Esophagus muscularis mucosa (tissue), 4 donors: ENCODE results near the gene ORAI3. TPM values are rescaled to one million over a fixed set of nuclear protein-coding genes. Genes with fewer than 3 reads are reported as not detected.

ENCODE experiments used
- DNase-seq: peaks from one replicate; pipeline ENCODE4 v3.0.0-alpha.2; 2017; ENCODE audit errors: extremely low spot score
- H3K27ac ChIP-seq, 4 donors: fragments of 200-600 bp; sonication (generic); replicated peaks in 1 of 4; 1 replicate in 3 of 4; 2 replicates in 1 of 4; pipeline ENCODE4 v1.5.1; 2016 to 2019; ENCODE audit warnings: mild to moderate bottlenecking in 1 of 4
- H3K27me3 ChIP-seq, 4 donors: fragments of 200-600 bp; sonication (generic); one replicate each; pipeline versions ENCODE4 v1.5.1 to v1.6.0; 2016 to 2019
- H3K36me3 ChIP-seq, 4 donors: fragments of 200-600 bp; sonication (generic); one replicate each; pipeline ENCODE4 v1.5.1; 2016 to 2019
- H3K4me1 ChIP-seq, 4 donors: fragments of 200-600 bp; sonication (generic); one replicate each; pipeline ENCODE4 v1.5.1; 2016 to 2019
- H3K4me3 ChIP-seq, 4 donors: fragments of 200-600 bp; sonication (generic); 1 replicate in 2 of 4; 2 replicates in 2 of 4; pipeline ENCODE4 v1.5.1; 2016 to 2019; ENCODE audit warnings: mild to moderate bottlenecking in 4 of 4, moderate library complexity in 1 of 4
- H3K9me3 ChIP-seq, 4 donors: fragments of 200-600 bp; sonication (generic); 1 replicate in 3 of 4; 2 replicates in 1 of 4; pipeline ENCODE4 v1.5.1; 2016 to 2019
- EP300 ChIP-seq: sonication (generic); formaldehyde crosslinking; IDR thresholded peaks from one replicate; pipeline ENCODE4 v1.6.1; 2017; ENCODE audit warnings: antibody characterized with exemption
- POLR2A ChIP-seq: fragments of 450-650 bp; IDR thresholded peaks from one replicate; pipeline ENCODE4 v1.6.1; 2017; ENCODE audit warnings: antibody characterized with exemption, moderate library complexity, mild to moderate bottlenecking, low read depth
- POLR2AphosphoS5 ChIP-seq, 2 donors: sonication (generic); formaldehyde crosslinking; IDR thresholded peaks; one replicate each; pipeline ENCODE4 v1.6.1; 2017; ENCODE audit warnings: antibody characterized with exemption in 2 of 2
- WGBS: methylation state at CpG from one replicate; pipeline ENCODE4 v1.1.5; 2018; 5-methylcytosine and 5-hydroxymethylcytosine counted together
- intact Hi-C: fragments of 100-400 bp; cut with DNase I; formaldehyde crosslinking; loops from one replicate; pipeline ENCODE4 v1.15.1; 2023
- total RNA-seq, 4 donors: library from RNA; depleted of rRNA; stranded (reverse); fragments of >200 nt; gene quantifications; one replicate each; pipeline versions ENCODE4 v1.1.0 to v1.2.1, GENCODE V29; 2016
- TF ChIP-seq, protein P1 (sequence below), 3 experiments: fragments of 200-600 bp in 2 of 3; fragments of 450-650 bp in 1 of 3; sonication (generic) in 2 of 3; IDR thresholded peaks; one replicate each; pipeline ENCODE4 v1.5.1; 2017 to 2019; ENCODE audit warnings: antibody characterized with exemption in 3 of 3, mild to moderate bottlenecking in 2 of 3, moderate library complexity in 1 of 3

ORAI3 gene
- total RNA-seq, 4 donors from 2014 or later = 33.0 to 56.5 (median 45.8) TPM

DNA sequence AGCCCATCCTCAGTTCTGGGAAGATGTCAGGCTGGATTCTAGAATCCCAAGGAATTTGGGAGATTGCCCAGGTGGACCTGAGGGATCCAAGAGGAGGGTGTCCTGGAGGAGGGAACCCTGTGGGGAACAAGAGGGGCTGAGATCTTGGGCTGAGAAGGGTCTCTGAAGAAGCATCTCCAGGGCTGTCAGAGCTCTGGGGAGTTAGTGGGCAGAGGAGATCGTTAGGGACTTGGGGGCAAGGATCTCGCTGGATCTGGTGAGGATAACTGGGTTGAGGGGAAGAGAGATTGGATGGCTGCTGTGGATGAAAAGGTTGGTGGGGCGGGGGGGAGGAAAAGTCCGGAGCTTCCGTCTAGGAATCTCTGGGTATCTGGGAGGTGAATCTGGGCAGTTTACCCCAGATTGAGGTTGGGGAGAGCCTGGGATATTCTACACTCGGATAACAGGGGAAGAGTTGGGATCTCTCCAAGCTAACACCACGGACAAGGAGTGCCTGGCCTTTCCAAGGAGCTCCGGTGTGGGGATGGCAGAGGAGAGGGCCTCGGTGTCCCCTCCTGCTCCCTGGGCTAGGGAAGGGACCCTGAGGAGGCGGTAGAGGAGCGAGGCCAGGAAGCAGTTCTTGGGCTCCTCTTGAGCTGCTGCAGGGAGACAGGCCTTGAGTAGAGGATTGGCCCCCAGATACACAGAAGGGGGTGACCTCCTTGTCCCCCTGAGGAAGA, 23.8 kb upstream of the ORAI3 start:
- Histone ChIP-seq H3K27me3 (no peaks in the 10 kb centered on the region), H3K36me3 (peaks cover 0 to 45% (median 16%) of the 10 kb centered on the region in 4 donors), H3K9me3 (no peaks in the 10 kb centered on the region), H3K4me1 (peaks cover 21 to 61% (median 44%) of the 10 kb centered on the region in 4 donors), H3K4me3 (peak overlapping the region; percentile 62 to 83 (median 76)), H3K27ac (peak overlapping the region; percentile 82 to 96 (median 94))
- DNase-seq = no peak
- intact Hi-C loops = no loop called here
- TF ChIP-seq, protein P1, sequence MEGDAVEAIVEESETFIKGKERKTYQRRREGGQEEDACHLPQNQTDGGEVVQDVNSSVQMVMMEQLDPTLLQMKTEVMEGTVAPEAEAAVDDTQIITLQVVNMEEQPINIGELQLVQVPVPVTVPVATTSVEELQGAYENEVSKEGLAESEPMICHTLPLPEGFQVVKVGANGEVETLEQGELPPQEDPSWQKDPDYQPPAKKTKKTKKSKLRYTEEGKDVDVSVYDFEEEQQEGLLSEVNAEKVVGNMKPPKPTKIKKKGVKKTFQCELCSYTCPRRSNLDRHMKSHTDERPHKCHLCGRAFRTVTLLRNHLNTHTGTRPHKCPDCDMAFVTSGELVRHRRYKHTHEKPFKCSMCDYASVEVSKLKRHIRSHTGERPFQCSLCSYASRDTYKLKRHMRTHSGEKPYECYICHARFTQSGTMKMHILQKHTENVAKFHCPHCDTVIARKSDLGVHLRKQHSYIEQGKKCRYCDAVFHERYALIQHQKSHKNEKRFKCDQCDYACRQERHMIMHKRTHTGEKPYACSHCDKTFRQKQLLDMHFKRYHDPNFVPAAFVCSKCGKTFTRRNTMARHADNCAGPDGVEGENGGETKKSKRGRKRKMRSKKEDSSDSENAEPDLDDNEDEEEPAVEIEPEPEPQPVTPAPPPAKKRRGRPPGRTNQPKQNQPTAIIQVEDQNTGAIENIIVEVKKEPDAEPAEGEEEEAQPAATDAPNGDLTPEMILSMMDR (IDR thresholded peaks at IDR 0.05) = no peak
- TF ChIP-seq EP300 (no peak), POLR2AphosphoS5 (IDR thresholded peaks at IDR 0.05) (no peak), POLR2A (no peak)
- 73% methylated on average over 11 of the region's 11 CpGs for WGBS

DNA sequence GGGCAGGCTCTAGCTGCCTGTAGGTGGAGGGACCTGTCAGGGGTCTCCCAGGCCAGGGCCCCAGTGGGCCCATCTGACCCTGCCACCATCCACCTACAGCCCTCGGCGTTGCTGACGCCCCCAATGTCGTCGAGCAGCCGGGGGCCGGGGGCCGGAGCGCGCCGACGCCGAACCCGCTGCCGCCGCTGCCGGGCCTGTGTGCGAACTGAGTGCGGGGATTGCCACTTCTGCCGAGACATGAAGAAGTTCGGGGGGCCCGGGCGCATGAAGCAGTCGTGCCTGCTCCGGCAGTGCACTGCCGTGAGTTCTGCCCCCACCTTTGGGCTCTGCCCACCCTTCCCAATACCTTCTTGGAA, 23.3 kb upstream of the ORAI3 start:
- no peak for DNase-seq
- Histone ChIP-seq H3K4me1 (peaks cover 24 to 61% (median 44%) of the 10 kb centered on the region in 4 donors), H3K9me3 (no peaks in the 10 kb centered on the region), H3K27ac (peak overlapping the region in 2 of 4 donors; percentile 93 to 96), H3K27me3 (no peaks in the 10 kb centered on the region), H3K4me3 (no peak overlapping the region), H3K36me3 (peaks cover 3 to 50% (median 21%) of the 10 kb centered on the region in 4 donors)
- intact Hi-C loops = no loop called here
- TF ChIP-seq EP300 = no peak
- no peak for TF ChIP-seq POLR2AphosphoS5 (IDR thresholded peaks at IDR 0.05)
- TF ChIP-seq POLR2A = no peak
- TF ChIP-seq, protein P1 (IDR thresholded peaks at IDR 0.05) = no peak
- WGBS = 93% methylated on average over 24 of the region's 26 CpGs

DNA sequence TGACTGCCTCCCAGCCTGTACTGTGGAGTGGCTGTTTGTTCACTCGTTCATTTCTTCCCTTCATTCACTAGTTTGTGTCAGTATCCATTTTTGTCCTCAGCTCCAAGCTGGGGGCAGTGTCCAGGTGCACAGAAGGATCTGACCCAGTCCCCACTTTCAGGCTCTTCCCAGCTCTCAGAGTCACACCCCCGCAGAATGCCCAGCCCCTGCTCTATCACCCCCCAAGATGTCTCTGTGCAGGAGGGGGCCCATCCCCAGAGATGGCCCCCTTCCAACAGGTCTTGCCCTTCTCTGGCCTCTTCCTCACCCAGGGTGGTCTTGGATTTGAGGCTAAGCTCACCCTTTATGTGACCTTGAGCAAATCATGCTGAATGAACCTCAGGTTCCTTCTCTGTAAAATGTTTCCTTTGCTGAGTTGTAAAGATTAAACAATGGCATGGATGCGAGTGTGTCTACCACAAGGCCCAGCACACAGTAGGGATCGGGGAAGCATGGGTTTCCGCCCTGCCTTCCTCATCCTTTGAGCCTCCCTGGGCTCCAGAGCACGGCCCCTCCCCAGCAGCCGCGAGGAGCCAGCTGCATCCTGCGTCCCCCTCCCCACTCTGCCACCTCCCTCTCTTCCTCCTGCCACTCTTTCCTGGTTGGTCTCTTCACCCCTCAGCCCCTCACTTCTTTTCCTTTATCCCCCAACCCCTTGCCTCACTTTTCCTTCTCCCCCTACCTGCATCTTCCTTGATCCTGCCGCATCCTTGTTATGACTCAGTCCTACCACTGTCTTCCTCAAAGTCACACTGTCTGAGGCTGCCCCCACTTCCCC, 22.7 kb upstream of the ORAI3 start:
- intact Hi-C loops = no loop called here
- Histone ChIP-seq H3K4me3 (no peak overlapping the region), H3K36me3 (peaks cover 9 to 56% (median 27%) of the 10 kb centered on the region in 4 donors), H3K27me3 (no peaks in the 10 kb centered on the region), H3K9me3 (no peaks in the 10 kb centered on the region), H3K27ac (no peak overlapping the region), H3K4me1 (peaks cover 24 to 57% (median 41%) of the 10 kb centered on the region in 4 donors)
- TF ChIP-seq POLR2A (no peak), POLR2AphosphoS5 (IDR thresholded peaks at IDR 0.05) (no peak), EP300 (no peak)
- TF ChIP-seq, protein P1 (IDR thresholded peaks at IDR 0.05) = no peak
- WGBS = 68% methylated on average over 10 of the region's 10 CpGs
- DNase-seq = no peak

DNA sequence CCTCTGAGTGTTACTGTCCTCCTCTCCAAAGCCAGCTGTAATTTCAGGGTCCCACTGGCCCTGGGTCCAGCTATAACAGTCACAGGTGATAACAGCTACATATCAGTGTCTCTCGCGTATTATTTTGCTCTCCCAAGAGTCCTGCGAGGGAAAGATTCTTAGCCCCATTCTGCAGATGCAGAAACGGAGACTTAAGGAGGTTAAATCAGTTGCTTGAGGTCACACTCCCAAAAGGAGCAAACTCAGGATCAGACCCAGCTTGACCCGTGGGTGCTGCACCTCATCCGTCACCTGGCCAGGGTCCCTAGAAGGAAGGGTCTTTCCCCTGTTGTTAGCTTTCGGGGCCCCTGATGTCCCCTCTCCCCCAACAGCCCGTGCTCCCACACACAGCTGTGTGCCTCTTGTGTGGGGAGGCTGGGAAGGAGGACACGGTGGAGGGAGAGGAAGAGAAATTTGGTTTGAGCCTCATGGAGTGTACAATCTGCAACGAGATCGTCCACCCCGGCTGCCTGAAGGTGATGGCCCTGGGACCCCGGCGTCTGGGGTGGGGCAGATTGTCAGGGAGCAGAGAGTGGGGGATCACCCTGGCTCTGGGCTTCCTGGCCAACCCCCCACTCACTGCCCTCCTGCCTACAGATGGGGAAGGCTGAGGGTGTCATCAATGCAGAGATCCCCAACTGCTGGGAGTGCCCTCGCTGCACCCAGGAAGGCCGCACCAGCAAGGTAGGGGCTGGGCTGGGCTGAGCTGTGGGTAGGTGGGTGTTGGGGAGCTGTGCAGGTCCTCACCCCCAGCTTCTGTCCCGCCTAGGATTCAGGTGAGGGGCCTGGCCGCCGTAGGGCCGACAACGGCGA, 21.7 kb upstream of the ORAI3 start:
- TF ChIP-seq, protein P1 (IDR thresholded peaks at IDR 0.05) = no peak
- TF ChIP-seq POLR2AphosphoS5 (IDR thresholded peaks at IDR 0.05) = no peak
- TF ChIP-seq EP300 = no peak
- TF ChIP-seq POLR2A = no peak
- 91% methylated on average over 12 of the region's 22 CpGs for WGBS
- DNase-seq = no peak
- no peaks in the 10 kb centered on the region for H3K27me3 ChIP-seq
- H3K4me3 ChIP-seq = peak overlapping the region in 1 of 4 donors; percentile 5
- intact Hi-C loops = no loop called here
- peaks cover 19 to 47% (median 33%) of the 10 kb centered on the region in 4 donors for H3K4me1 ChIP-seq
- H3K9me3 ChIP-seq = no peaks in the 10 kb centered on the region
- peak overlapping the region; percentile 4 to 51 (median 29) for H3K27ac ChIP-seq
- peaks cover 14 to 65% (median 36%) of the 10 kb centered on the region in 4 donors for H3K36me3 ChIP-seq
